SK-MEL-5 (cell line): Measurements from ENCODE around the gene SORBS2. TPM values are rescaled to one million over a fixed set of nuclear protein-coding genes. Genes with fewer than 3 reads are reported as not detected.
"Not testable (repeated sequence)": the region's sequence is repeated elsewhere in the genome, so short reads cannot be mapped to it uniquely, and the experiment has no call there.

ENCODE experiments used
- DNase-seq: peaks from one replicate; pipeline ENCODE4 v3.0.0-alpha.2; 2016; ENCODE audit warnings: low read depth, low spot score
- in situ Hi-C: cut with HindIII; loops from 2 replicates; pipeline ENCODE4 v1.10.0; 2016; ENCODE audit warnings: low sequenced_read_pairs, high pct_unique_total_duplicates, low pct_unique_long_range_greater_than_20kb
- total RNA-seq: library from RNA; depleted of rRNA; stranded (reverse); fragments of >200 nt; shearing (Covaris generic); gene quantifications from 2 replicates; pipeline ENCODE4 v1.2.3, GENCODE V29; 2014

The SORBS2 gene
- total RNA-seq, 1 experiment from 2014 or later = 45.8 TPM

DNA sequence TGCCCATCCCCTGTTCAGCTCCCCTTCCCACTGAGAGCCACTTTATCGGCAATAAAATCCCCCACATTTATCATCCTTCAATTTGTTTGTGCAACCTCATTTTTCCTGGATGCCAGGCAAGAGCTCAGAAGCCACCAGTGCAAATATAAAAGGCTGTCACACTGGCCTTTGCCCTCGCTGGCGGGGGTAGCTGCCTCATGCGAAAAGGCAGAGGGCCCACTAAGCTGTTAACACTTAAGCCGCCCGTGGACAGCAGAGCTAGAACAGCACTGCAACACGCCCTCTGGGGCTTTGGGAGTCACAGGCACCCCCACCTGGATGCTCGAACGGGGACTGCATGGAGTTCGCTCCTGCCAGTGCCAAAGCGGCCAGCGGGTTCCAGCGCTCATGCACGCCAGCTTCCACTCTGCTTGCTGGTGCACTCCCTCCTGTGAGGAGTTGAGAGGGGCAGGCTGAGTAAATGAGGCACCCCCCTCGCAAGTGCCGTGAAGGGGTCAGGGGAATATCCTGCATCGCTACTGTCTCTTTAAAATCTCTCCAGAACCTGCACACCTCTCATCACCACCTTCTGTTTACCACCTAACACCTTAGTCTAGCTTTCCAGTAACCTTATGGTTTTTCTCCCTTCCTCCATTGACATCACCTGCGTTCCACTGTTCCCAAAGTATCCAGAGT, 99.5 kb downstream of the SORBS2 start:
- DNase-seq = no peak
- in situ Hi-C loops = no loop called here

GRCh38 chr4:185711726-185712125, 100.3 kb downstream of the SORBS2 start:
- in situ Hi-C loops = no loop called here
- DNase-seq = no peak

GRCh38 chr4:185710487-185710995, 101.5 kb downstream of the SORBS2 start:
- no peak for DNase-seq
- in situ Hi-C loops = no loop called here

DNA sequence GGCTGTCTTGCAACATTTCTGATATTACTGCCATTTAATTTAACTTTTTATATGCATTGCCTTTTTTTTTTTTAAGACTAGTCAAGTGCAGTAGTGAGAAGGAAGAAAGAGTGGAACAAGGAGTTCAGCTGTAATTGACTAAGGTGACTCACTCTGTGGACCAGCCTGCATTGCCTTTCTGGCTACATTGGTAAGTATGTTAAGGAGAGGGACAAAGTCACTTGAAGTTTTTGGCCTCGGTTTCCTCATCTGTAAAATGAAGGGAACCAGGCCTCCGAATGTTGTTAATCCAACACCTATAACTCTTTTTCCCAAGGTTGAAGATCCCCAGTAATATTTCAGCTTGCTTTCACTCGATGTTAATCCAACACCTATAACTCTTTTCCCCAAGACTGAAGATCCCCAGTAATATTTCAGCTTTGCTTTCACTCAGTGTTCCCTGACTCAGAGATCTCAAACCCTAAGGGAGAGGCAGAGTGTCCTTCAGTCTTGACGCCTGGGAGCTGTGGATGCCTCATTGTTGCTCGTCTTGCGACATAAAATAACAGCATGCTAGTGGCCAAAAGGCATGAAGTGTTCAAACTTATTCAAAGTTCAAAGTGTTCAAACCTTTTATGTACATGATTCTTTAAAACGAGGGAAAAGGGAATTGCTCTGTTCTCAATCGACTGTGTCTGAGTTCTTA, 102.0 kb downstream of the SORBS2 start:
- no peak for DNase-seq
- in situ Hi-C loops = no loop called here

GRCh38 chr4:185708348-185708747, 103.6 kb downstream of the SORBS2 start:
- in situ Hi-C loops = no loop called here
- no peak for DNase-seq

GRCh38 chr4:185707622-185708021, 104.4 kb downstream of the SORBS2 start:
- in situ Hi-C loops = not testable (repeated sequence)
- peak; percentile 47 for DNase-seq

DNA sequence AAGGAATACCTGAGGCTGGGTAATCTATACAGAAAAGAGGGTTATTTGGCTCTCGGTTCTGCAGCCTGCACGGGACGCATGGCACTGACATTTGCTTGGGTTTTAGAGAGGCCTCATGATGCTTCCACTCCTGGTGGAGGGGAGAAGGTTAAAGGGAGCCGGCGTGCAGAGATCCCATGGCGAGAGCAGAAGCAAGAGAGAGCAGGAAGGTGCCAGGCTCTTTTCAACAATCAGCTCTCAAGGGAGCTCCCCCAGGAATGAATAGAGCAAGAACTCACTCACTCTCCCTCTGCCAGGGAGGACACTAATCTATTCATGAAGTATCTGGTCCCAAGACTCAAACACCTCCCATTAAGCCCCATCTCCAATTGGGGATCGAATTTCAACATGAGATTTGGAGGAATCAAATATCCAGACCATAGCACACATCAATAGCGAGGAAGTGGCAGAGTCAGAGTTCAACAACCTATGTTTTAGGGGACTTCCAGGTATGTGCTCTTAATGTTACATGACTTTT, 109.8 kb downstream of the SORBS2 start:
- in situ Hi-C loops = no loop called here
- DNase-seq = peak; percentile 36

GRCh38 chr4:185700630-185701029, 111.4 kb downstream of the SORBS2 start:
- no peak for DNase-seq
- in situ Hi-C loops = no loop called here

GRCh38 chr4:185700048-185700447, 111.9 kb downstream of the SORBS2 start:
- DNase-seq = peak; percentile 29
- in situ Hi-C loops = no loop called here

- DNase-seq = no peak
- in situ Hi-C loops = no loop called here
Measured at GRCh38 chr4:185697488-185697887, 114.5 kb downstream of the SORBS2 start.

GRCh38 chr4:185695743-185696142, 116.3 kb downstream of the SORBS2 start:
- no peak for DNase-seq
- in situ Hi-C loops = no loop called here

GRCh38 chr4:185693548-185694215, 118.3 kb downstream of the SORBS2 start:
- in situ Hi-C loops = no loop called here
- no peak for DNase-seq

DNA sequence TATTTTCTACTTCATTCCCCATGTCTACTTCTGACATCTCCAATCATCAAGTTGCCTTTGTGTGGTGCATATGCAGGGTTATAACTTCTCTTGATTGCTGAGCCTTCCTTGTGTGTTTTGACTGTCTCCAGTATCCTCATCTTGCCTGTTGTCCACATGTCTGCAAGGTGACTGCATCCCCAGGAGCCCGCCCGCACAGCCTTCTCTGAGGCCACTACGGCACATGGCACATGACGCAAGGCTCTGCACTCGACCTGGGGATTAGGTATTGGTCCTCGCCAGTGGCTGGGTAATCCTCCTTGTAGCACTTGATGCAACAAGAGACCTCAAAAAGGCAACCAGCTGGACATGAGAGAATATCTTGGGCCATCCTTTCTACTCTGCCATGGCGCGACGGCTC, 122.6 kb downstream of the SORBS2 start:
- DNase-seq = no peak

GRCh38 chr4:185685804-185686203, 126.2 kb downstream of the SORBS2 start:
- in situ Hi-C loops = no loop called here
- no peak for DNase-seq

More for the DNA sequence above, 122.6 kb downstream of the SORBS2 start:
- in situ Hi-C loops = no loop called here

DNA sequence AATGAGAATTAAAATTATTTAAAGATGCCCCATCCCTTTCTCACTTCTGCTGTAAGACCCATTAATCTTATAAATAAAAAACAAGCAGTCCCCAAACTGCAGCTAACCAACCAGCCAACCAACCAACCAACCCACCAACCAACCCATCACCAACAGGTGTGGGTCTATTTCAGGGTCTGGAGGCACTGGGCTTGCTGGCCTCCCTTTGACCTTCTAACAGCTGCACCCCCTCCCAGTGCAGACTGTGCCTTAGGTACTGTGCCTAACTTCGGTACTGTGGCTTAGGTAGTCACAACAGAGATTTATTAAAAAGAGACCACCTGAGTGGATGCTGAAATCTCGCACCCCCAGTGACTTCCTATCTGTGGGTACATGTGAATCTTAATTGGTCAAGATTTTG, 128.1 kb downstream of the SORBS2 start:
- no peak for DNase-seq
- in situ Hi-C loops = no loop called here

- DNase-seq = no peak
- in situ Hi-C loops = no loop called here
Measured at GRCh38 chr4:185683222-185683621, 128.8 kb downstream of the SORBS2 start.

DNA sequence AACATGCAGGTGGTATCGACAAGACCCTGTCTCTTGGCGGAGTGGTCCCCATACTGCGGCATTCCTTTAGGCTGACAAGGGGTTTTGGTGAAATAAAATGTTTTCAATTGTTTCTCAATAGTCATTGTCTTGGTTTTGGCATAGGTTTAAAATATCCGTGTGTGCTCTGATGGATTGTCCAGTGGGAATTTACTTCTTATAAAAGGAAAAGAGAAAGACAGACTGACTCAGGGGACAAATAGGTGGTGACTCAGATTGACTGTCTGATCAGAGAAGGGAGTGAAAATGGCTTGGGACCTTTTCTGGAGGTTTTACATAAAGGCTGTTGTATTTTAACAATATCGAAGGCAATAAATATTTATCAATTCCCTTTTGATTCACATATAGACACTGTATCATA, 129.8 kb downstream of the SORBS2 start:
- no peak for DNase-seq
- in situ Hi-C loops = no loop called here

DNA sequence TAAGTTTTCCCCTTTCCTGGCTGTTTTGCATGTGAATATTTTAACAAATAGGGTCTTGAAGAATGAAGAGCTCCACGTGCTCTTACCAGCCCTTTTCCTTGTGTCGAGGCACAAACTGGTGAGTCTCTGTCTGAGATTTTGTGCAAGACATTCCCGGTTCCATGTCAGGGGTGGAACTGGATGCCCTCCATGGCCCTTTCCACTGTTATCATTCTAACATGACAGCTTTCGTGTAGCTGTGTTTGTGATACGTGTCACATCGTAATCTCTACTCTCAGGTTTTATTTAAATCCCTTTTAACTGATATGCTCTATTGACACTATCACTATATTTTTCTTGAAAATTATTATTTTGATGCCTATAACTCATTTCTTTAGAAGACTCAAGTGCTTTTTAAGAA, 130.4 kb downstream of the SORBS2 start:
- in situ Hi-C loops = no loop called here
- DNase-seq = no peak
